ENCODE results near the gene KRTAP6-2. TPM values are rescaled to one million over a fixed set of nuclear protein-coding genes. Genes with fewer than 3 reads are reported as not detected.

KRTAP6-2 gene
- total RNA-seq, 1 donor from 2014 or later = not detected

DNA sequence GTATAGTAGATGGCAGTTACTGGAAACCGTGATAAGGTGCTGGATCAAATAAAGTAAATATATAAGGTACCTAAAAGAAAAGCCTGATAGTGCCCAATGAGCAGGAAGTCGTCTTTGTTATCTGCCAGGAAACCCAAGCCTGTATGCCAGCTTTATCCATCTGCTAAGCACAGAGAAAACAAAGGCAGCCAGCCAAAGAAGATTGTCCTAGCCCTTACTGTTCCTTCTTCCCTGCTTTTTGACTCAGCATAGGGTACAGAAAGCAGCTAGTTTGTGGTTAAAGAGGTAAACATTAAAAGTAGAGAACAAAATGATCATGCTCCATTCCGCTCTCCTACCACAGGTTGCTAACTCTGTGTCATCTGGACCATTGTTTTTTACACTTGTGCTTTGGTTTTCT is 18.6 kb downstream of the KRTAP6-2 start:
- no peak overlapping the region for H3K27ac Mint-ChIP-seq (ENCODE audit: unreplicated experiment)
- no peaks in the 10 kb centered on the region for H3K27me3 Mint-ChIP-seq (ENCODE audit: low read depth)
- H3K4me1 Mint-ChIP-seq (ENCODE audit: low read depth) = no peaks in the 10 kb centered on the region
- no peaks in the 10 kb centered on the region for H3K36me3 Mint-ChIP-seq (ENCODE audit: low read depth)
- no peak overlapping the region for H3K4me3 Mint-ChIP-seq (ENCODE audit: unreplicated experiment)
- H3K9me3 Mint-ChIP-seq (ENCODE audit: low read depth) = peaks cover 17% of the 10 kb centered on the region
- TF ChIP-seq, protein P1, sequence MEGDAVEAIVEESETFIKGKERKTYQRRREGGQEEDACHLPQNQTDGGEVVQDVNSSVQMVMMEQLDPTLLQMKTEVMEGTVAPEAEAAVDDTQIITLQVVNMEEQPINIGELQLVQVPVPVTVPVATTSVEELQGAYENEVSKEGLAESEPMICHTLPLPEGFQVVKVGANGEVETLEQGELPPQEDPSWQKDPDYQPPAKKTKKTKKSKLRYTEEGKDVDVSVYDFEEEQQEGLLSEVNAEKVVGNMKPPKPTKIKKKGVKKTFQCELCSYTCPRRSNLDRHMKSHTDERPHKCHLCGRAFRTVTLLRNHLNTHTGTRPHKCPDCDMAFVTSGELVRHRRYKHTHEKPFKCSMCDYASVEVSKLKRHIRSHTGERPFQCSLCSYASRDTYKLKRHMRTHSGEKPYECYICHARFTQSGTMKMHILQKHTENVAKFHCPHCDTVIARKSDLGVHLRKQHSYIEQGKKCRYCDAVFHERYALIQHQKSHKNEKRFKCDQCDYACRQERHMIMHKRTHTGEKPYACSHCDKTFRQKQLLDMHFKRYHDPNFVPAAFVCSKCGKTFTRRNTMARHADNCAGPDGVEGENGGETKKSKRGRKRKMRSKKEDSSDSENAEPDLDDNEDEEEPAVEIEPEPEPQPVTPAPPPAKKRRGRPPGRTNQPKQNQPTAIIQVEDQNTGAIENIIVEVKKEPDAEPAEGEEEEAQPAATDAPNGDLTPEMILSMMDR (IDR thresholded peaks at IDR 0.05) = no peak
- DNase-seq (ENCODE audit: low spot score) = no peak

DNA sequence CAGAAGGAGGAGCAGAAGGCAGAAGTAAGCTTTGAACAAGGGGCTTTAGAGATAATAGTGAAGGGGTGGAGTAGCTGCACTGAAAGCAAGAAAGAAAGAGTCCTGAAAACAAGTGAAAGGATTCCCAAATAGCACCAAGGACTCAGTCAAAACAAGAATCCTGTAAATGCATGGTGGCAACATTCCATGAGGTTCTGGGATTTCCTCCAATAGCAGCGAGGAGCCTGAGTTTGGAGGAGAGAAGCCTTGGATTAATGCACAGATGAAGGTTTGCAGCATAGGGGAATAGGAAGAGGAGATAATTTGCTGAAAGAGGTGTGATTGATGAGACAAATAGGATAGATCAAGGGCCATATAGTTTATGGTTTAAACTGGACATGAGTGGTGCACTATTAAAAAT is 19.4 kb downstream of the KRTAP6-2 start:
- no peak for DNase-seq (ENCODE audit: low spot score)
- H3K36me3 Mint-ChIP-seq (ENCODE audit: low read depth) = no peaks in the 10 kb centered on the region
- peaks cover 9% of the 10 kb centered on the region for H3K9me3 Mint-ChIP-seq (ENCODE audit: low read depth)
- H3K27me3 Mint-ChIP-seq (ENCODE audit: low read depth) = no peaks in the 10 kb centered on the region
- H3K4me1 Mint-ChIP-seq (ENCODE audit: low read depth) = no peaks in the 10 kb centered on the region
- TF ChIP-seq, protein P1 (IDR thresholded peaks at IDR 0.05) = no peak
- no peak overlapping the region for H3K27ac Mint-ChIP-seq (ENCODE audit: unreplicated experiment)
- no peak overlapping the region for H3K4me3 Mint-ChIP-seq (ENCODE audit: unreplicated experiment)

DNA sequence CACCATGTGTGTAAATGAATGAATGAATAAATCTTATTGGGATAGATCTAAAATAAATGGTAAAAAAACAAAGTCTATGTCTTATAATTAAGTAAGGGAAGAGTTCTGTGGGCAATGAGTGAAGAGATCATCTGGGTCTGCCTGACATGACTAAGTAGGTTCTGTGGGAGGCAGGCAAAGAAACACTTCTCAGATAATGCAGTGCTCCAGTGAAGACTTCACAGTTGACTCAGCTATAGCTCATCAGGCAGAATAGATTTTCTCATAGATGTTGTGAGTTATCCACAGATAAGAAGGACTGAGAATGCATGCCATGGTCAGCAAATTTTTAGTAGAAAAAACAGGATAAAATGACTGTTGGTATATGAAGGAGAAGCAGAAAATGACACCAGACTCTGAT is 20.9 kb downstream of the KRTAP6-2 start:
- DNase-seq (ENCODE audit: low spot score) = no peak
- Mint-ChIP-seq H3K4me1 (ENCODE audit: low read depth) (no peaks in the 10 kb centered on the region), H3K9me3 (ENCODE audit: low read depth) (peaks cover 6% of the 10 kb centered on the region), H3K36me3 (ENCODE audit: low read depth) (no peaks in the 10 kb centered on the region), H3K27me3 (ENCODE audit: low read depth) (no peaks in the 10 kb centered on the region), H3K4me3 (ENCODE audit: unreplicated experiment) (no peak overlapping the region), H3K27ac (ENCODE audit: unreplicated experiment) (no peak overlapping the region)
- TF ChIP-seq, protein P1 (IDR thresholded peaks at IDR 0.05) = no peak

DNA sequence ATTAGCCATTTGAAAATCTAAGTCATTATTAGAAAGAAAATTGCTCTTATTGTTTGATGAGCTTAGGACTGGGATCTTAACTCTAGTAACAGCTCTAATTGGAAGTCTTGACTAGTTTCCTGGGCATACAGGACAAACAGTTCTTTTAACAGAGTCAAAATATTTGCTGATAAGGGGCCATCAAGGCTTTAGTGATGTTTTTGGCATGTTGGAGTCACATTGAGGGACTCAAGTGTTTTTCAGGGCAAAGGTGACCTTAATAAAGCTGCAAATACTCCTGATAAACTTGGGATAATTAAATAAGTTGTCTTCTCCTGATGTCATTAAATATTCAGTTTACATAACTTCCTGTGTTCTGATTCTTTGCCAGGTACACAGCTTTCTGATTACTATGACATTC is 31.1 kb downstream of the KRTAP6-2 start:
- peaks cover 9% of the 10 kb centered on the region for H3K9me3 Mint-ChIP-seq (ENCODE audit: low read depth)
- no peak for DNase-seq (ENCODE audit: low spot score)
- TF ChIP-seq, protein P1 (IDR thresholded peaks at IDR 0.05) = no peak
- no peaks in the 10 kb centered on the region for H3K27me3 Mint-ChIP-seq (ENCODE audit: low read depth)
- H3K4me1 Mint-ChIP-seq (ENCODE audit: low read depth) = no peaks in the 10 kb centered on the region
- H3K36me3 Mint-ChIP-seq (ENCODE audit: low read depth) = no peaks in the 10 kb centered on the region
- H3K4me3 Mint-ChIP-seq (ENCODE audit: unreplicated experiment) = no peak overlapping the region
- no peak overlapping the region for H3K27ac Mint-ChIP-seq (ENCODE audit: unreplicated experiment)

DNA sequence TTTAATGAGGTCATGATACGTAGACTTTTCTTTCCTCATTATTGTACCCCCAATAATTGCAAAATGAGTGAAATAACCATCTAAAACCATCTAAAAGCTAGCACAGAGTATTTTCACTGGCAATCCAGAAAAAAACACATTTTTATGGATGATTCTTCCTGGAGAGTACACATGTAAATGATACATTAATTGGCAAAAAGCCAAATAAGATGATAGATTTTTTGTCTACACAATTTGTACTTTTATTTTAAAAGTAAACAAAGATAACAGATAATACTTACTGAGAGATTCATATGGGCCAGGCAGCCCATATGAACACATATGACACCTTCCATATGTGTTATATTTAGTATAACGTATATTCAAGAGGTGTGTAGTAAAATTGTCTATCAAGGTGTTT is 35.1 kb downstream of the KRTAP6-2 start:
- no peak overlapping the region for H3K27ac Mint-ChIP-seq (ENCODE audit: unreplicated experiment)
- H3K4me3 Mint-ChIP-seq (ENCODE audit: unreplicated experiment) = no peak overlapping the region
- DNase-seq (ENCODE audit: low spot score) = no peak
- no peaks in the 10 kb centered on the region for H3K4me1 Mint-ChIP-seq (ENCODE audit: low read depth)
- H3K36me3 Mint-ChIP-seq (ENCODE audit: low read depth) = no peaks in the 10 kb centered on the region
- TF ChIP-seq, protein P1 (IDR thresholded peaks at IDR 0.05) = no peak
- H3K27me3 Mint-ChIP-seq (ENCODE audit: low read depth) = no peaks in the 10 kb centered on the region
- peaks cover 6% of the 10 kb centered on the region for H3K9me3 Mint-ChIP-seq (ENCODE audit: low read depth)
